KBM-7 (cell line): ENCODE results near the gene LNX1.

Experiments
- DNase-seq: peaks from one replicate; pipeline ENCODE4 v3.0.0-alpha.2; 2015
- in situ Hi-C: fragments of 300-500 bp; cut with MboI; formaldehyde crosslinking; loops from 2 replicates; pipeline ENCODE4 v1.14.3; 2020; ENCODE audit warnings: low sequenced_read_pairs, low pct_unique_long_range_greater_than_20kb, mixed read lengths

LNX1 gene

DNA sequence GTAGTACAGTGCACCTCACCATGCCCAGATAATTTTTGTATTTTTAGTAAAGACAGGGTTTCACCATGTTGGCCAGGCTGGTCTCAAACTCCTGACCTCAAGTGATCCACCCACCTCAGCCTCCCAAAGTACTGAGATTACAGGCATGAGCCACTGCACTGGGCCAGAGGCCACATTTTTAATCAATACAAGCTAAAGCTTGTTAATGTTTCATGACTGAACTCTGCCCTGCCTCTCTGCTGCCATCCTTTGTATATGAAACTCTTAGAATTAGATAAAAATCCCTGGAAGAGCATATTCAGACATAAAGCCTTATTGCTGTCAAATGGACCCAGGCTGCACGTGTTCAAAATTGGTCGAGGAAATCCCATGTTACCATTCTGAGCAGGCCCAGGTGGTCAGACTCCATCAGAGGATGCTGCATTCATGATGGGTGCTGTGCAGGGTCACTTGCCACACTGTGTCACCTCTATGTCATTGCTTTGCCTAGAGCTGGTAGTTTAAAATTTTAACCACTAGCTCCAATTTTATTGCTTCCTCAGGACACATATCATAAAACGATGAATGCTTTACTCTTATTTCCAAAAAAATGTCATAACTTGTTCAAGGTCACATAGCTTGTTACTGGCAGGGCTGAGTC lies 45.2 kb downstream of the LNX1 start:
- no peak for DNase-seq
- in situ Hi-C loops, result no loop called here

DNA sequence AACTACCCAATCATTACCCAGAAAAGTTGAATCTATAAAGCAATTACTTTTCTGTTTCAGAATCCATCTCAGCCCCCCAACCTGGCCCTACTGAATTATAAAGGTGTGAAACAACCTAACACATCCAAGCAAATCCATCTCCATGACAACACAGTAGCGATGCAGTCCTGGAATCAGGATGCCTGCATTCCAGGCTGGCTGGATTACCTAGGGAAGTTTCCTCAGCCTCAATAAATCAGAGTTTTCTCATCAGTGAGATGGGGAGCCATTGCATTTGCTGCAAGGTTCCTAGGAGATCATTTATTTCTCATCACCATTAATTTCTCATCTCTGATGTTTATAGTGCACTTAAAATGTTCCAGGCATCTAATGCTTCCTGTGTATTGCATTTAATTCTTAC lies 46.0 kb downstream of the LNX1 start:
- in situ Hi-C loops, result no loop called here
- no peak for DNase-seq

DNA sequence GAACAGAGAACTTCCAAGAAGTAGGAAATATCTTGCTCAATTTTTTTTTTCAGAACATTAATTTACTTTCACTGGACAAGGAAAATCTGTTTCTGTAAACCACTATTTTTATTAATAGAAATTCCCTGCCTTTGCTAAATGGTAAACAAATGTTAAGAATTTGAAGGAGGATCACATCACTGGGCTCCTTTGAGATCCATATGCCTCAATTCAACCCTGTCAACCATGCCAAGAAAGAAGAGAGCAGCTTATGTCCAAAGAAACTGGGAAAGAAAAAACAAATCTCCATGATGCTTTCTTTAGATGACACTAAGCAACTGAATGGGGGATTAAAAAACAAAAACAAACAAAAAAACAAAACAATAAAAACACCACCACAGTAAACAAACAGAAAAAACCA lies 47.7 kb downstream of the LNX1 start:
- DNase-seq, result no peak
- in situ Hi-C loops, result no loop called here

DNA sequence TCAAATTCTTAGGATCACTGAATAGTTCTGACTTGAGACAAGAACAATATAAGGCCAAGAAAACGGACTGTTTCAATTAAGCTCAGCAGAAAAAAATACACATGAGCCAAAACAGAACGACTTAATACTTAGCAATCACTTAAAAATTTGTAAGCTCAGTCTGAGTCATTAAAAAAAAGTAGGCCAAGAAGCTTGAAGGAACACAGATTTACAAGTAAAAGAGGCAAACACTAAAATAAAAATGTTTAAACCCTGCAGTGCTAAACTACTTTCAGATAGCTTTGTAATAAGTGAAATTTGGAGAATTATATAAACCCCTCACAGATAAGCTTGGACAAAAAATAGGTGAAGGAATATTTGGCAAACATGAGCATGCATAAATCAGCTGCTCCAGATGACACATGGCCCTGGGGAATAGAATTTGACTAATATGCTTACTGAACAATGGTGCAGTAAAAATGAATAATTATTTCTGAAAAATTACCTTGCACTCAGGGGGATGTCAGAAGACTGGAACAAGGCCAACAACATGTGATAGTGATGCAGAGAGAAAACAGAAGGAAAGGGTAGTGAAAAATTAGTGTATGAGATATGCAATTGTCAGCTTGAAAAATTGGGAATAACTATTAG lies 49.6 kb downstream of the LNX1 start:
- in situ Hi-C loops, result no loop called here
- no peak for DNase-seq

DNA sequence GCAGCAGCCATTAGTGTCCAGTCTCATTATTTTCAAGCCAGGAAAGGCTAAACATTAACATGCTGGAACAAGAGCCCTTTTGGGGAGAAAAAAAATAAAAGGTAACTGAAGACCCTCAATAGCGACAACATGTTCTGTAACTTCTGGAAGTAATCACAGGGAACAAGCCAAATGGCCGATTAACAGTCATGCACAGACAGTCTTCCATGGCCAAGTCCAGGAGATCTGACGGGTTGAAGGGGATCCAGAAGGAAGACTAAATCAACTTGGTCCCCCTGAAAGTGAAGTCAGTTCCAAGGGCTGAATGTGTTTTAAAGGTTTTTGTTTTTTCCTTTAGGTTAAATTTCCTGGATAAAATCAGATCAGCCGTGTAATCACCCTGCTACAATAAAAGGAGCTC lies 52.5 kb downstream of the LNX1 start:
- in situ Hi-C loops, result no loop called here
- DNase-seq, result no peak

DNA sequence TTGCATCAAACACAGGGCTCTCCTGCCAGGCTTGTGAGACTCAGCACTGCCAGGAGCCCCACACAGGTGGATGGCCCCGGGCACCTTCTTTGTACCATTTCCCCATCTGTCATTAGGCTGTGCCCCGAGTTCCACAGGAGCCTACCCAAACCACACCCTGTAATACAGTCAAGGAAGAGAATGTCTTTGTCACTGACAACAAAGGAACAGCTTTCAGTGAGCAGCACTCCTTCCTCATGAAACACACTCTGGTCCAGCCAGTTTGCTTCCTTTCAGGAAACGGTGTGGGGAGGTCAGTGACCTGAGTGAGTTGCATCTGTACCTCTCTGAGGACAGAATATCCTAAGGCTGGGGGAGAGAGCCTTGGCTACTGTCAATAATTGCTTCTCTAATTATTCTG lies 53.7 kb downstream of the LNX1 start:
- DNase-seq, result no peak
- in situ Hi-C loops, result no loop called here

DNA sequence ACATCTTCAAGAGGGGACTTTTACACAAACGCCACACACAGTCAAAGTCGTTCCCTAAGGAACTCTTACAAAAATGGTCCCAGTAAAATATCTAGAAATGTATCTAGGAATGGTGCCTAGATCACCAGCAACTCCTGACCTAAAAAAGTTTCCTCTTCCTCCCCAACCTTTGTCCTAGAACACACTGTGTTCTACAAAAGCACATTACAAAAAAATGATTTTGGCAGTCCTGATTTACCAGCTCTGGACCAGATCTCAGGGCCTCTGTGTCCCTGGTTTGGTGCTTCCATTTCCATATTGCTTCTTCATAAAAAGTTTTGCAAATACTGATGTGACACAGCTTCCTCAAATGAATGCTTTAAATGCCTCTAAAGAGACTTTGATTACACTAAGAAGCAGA lies 55.0 kb downstream of the LNX1 start:
- no peak for DNase-seq
- in situ Hi-C loops, result no loop called here

DNA sequence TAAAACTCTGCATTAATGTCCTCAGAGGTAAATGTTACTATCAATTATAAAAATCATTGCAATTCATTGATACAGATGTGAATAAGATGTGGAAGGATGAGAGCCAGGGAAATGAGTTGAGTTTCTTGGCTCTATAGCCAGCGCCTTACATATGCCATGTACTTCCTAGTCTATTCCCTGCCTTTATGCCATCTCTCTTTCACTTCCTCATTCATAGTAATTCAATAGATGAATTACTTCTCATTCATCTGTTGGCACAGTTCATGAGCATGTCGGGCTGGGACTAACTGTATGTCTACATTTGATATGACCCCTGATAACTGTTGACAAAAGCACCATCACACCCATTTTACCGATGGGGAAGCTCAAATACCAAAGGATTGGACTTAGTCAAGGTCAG lies 55.7 kb downstream of the LNX1 start:
- in situ Hi-C loops, result no loop called here
- no peak for DNase-seq

DNA sequence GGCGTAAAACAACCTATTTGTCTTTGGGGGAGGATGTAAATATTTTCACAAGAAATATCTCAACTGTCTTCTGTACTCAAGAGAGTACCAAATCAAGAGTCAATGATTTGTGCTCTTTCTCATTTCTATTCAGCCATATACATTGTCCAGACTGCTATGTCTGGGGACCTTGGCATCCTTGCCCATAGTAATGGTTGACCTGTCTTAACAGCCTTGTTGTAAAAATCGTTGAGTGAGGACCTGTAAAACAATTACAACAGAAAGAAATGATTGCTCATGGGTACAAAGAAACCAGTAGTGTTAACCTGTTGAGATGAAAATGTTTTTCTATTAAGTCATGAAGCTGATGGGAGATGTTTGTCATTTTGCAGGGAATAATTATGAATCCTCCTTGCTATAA lies 56.6 kb downstream of the LNX1 start:
- DNase-seq, result no peak
- in situ Hi-C loops, result no loop called here

DNA sequence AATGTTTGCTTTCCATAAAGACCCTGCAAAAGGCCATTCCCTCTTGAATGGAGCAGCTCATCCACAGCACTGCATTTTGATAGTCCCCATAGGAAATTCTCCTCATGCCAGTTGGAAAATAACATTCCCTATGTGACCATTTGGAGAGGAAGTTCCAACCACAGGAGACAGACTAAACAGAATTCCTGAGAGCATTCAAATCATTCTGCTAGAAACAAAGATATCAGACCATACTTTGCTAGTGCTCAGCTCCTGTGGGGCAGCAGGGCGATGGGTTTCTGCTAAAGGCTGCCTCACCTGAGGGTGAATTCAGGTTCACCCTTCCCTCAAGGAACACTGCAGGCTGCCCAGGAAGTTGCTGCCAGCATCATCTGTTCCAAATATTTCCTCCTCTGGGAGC lies 58.8 kb downstream of the LNX1 start:
- DNase-seq, result no peak
- in situ Hi-C loops, result no loop called here

DNA sequence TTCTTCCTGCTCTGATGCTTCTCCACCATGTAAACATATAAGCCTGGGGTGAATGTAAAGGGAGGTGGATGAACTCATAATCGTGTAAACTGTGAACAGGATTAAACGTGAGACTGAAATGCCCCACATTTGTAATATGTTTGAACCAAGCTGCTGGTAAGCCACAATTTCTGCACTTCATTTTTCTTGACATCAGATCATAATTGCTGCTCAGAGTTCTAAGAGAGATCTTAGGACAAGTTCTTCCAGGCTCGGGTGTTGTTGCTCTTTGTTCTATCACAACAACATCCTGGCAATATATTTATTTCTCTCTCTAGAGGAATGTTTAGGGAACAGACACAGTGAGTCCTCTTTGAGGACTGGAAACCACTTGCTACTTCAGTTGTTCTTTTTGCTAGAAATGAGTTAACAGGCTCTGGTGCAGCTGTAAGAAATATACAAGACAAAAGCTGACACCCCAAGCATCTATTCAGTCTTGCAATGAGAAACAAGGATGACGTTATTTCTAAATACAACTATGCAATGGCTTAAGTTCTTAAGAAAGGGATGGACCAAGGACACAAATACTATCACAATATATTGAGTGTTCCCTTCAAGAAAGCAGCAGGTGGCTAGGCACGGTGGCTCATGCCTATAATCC lies 59.6 kb downstream of the LNX1 start:
- no peak for DNase-seq
- in situ Hi-C loops, result no loop called here

DNA sequence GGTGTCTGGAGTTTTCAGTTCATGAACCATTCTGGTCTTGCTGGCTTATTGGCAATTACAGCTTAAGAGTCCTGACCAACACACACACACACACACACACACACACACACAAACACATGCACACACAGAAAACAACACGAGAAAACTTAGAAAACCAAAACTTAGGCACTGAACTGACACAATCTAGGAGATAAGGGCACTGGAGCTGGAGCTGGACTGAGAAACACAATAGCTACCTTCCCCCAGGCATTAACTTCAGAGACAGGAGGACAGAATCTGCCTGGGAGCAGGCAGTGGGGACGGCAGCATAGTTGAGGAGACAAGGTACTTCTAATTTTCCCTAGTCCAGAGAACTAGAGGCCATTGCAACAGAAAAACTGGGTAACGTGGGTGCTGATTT lies 62.3 kb downstream of the LNX1 start:
- DNase-seq, result no peak
- in situ Hi-C loops, result no loop called here

DNA sequence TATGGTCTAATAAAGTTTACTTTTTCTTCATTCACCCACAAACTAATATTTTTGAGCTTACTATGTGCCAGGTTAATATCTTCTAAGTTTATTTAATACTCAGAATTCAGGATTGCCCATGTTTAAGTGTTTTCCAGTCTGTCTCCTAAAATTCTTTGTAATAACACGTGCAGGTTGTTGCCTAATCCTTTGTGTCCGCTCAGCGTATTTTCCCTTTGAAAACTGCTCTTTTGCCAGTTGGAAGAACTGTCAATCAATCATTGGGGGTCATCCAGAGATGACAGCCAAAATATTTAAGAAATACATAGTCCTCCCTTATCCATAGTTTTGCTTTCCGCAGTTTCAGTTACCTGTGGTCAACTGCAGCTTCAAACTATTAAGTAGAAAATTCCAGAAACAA lies 63.4 kb downstream of the LNX1 start:
- in situ Hi-C loops, result no loop called here
- no peak for DNase-seq

DNA sequence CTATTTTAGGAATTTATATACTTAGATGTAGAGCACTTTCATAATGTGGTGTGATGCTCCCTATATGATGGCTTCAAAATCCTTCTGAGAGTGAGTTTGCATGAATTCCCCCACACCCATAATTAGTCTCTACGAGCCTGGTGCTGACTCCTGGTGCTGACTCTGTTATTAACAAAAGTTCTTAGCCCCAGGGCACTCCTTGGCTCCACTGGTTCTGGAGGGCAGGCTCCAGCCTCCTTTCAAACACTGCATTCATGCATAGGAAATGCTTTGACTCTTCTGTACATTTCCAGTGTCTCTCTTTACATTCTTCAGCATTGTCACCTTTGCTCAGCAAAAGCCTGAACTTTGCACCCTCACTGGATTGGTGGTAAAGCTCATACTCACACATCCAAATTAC lies 64.0 kb downstream of the LNX1 start:
- DNase-seq, result no peak
- in situ Hi-C loops, result no loop called here

DNA sequence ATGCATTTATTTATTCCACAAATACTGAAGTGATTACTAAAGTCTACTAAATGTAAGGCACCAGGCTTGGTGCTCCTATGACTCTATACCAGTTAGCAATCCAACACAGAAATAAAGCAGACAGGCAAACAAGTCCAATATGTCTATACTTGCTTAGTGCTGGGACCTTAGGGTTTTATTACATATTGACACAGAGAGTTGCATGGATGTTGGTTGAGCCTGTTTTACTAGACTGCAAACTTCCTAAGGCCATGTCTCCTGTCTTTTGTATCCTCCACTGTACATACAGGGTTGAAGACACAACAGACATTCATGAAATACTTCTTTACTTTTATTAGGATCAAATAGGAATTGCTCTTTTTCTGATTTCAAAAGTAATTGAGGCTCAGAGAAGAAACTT lies 69.0 kb downstream of the LNX1 start:
- in situ Hi-C loops, result no loop called here
- no peak for DNase-seq

DNA sequence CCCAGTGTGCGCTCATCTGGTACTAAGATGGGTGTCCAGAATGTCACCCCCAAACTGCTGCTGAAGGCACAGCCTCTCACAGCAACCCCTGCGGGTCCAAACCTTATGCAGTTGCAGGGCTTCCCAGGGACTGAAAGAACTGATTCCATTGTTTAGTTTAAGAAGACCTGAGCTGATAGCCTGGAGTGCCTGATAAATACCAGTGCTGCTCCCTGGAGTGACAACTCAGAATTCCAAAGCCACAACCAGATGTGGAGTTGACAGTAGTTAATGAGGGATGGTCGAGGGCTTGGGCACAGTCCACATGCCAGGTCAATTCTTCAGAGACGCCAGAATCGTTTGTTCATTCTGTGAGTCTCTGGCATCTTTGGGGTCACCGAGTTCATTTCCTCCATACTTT lies 71.2 kb downstream of the LNX1 start:
- DNase-seq, result no peak
- in situ Hi-C loops, result no loop called here

DNA sequence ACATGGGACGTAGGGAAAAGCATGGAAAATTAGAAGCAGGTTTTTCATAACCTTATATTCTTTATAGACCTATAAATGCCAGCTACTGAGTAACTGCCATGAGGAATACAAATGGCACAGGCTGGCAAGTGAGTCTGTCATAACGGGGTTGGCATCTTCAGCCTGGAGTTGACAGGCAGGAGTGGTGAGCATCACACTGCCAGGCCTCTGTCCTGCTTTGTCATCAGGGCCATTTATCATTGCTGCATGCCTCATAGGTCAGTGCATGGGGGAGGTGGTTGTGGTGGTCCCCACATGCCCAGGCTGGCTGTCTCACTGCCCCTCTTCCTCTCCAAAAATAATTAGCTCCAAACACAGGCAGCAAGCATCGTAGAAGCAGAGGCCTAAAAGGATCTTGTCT lies 72.5 kb downstream of the LNX1 start:
- DNase-seq, result no peak
- in situ Hi-C loops, result no loop called here

DNA sequence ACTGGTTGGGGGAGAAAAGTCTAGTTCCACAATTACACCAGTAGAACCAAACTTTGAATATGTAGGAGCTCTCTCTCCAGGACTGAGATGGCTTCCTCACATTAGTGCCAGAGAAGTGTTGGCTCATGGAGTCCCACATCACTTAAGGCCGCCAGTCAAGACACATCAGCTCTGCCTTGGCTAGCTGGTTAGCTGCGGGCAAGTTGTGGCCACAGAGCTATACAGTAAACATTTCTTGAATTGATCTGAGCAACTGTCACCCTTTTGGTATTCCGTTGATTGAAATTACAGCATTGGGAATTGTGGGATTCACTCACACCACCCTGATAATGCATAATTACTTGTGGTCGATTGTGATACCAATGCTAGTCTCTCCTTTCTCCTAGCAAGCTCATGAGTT lies 76.2 kb downstream of the LNX1 start:
- in situ Hi-C loops, result no loop called here

DNA sequence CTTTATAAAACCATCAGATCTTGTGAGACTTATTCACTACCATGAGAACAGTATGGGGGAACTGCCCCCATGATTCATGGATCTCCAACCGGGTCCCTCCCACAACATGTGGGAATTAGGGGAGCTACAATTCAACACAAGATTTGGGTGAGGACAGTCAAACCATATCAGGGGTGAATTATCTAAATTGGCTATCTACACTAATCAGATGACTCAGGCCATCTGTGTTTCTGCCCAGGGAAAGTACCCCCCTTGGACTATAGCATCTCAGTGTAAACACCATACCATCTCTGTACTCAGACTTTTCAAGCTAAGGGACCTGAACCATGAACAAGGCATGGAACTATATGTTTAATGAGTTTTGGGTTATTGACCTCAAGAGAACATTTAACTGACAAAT lies 76.8 kb downstream of the LNX1 start:
- DNase-seq, result no peak
- in situ Hi-C loops, result no loop called here

More for the DNA sequence above, 76.2 kb downstream of the LNX1 start:
- no peak for DNase-seq

DNA sequence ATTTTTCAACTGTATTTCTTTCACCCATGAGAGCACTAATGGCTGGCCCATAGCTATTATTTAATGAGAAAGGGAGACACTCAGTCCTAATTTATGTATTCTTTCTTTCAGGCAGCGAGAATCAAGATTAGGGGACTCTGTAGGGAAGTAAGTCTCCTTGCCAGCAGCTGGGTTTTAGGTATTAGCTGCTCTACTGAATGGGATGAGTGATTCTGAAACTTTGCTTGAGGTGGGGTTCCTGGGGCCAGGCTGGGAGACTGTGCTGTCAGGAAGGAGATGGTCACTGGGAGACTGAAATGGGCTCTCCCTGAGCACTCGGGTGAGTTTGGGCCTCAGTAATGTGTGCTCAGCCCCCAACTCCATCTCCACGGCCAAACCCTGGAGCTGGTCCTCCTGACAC lies 78.7 kb downstream of the LNX1 start:
- in situ Hi-C loops, result no loop called here

DNA sequence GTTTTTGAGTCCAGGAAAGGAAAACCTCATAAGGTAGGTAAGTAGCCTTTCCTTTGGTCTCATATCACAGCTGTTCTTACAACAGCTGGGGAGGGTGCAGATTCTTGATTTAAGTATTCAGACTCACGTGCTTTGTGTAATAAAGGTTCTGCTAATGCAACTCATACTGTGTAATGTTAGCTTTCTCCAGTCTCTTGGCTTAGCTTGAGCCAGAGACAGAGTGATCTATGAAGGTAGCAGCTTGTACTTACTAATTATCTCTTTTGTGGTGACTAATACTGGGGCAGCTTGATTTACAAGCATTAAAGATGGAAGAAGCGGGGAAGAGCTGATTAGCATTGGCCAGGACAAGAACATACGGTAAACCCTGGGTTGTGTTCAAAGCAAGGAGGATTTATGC lies 80.3 kb downstream of the LNX1 start:
- in situ Hi-C loops, result no loop called here
- no peak for DNase-seq

More for the DNA sequence above, 78.7 kb downstream of the LNX1 start:
- DNase-seq, result no peak
